Activated CD8-positive, alpha-beta memory T cell treated with anti-CD3 and anti-CD28 coated beads, Interleukin-2, amount 50 U/mL, for 24 hours (primary cell): ENCODE data around the gene P4HTM.

Source experiments
- DNase-seq: peaks from one replicate; pipeline ENCODE4 v3.0.0-alpha.2; 2020; ENCODE audit errors: extremely low read depth

P4HTM gene

DNA sequence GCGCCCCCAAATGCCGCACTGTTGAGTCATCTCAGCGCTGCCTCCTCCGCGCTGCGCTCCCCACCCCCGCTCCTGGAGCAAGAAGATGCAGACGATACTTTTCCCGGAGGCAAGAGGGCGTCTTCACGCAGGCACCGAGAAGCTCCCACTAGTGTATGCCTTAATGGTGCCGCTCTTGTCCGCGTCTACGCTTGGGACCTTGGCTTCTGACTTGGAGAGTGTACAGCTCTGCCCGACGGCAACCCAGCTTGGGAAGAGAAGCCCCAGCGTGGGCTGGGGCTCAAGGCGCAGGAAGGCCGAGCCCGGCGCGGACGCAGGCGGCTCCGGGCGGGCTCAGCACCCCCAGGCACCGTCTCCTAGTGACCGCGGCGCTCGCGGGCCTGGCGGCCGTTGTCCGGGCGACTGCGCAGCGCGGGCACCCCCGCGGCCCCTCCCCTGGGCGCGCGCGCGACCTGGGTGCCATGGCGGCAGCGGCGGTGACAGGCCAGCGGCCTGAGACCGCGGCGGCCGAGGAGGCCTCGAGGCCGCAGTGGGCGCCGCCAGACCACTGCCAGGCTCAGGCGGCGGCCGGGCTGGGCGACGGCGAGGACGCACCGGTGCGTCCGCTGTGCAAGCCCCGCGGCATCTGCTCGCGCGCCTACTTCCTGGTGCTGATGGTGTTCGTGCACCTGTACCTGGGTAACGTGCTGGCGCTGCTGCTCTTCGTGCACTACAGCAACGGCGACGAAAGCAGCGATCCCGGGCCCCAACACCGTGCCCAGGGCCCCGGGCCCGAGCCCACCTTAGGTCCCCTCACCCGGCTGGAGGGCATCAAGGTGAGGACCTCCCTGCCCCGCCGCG, at the start of gene P4HTM:
Gene P4HTM, plus strand, starts transcription at position 446 of the 840 bp plus-strand sequence. Its CDS starts 16 bp downstream, at position 462.
- DNase-seq, result peak; percentile 59

DNA sequence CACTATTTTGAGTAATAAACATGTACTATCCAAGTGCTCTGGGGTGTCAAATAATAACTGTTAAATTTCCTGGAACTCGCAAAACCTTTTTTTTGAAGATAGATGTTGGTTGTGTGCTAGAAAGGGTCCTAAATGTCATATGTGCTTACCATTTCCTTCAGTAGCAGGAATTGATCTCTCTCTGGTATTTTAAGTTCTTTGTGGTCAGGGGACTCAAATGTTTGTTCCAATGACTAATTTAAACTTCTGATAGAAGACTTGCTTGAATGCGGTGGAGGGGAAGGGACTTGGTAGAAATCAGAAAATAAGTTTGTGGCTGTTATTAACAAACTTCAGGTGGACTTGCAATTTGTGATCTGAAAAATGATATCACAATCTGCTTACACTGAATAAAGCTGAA, 44.6 kb upstream of the P4HTM start:
- DNase-seq, result no peak

- no peak for DNase-seq
Observed at GRCh38 chr3:48945891-48946549, 44.0 kb upstream of the P4HTM start.

GRCh38 chr3:48949376-48949717, 40.7 kb upstream of the P4HTM start:
- DNase-seq, result no peak

GRCh38 chr3:48950051-48950450, 40.0 kb upstream of the P4HTM start:
- no peak for DNase-seq

- DNase-seq, result no peak
Observed at GRCh38 chr3:48951764-48952163, 38.3 kb upstream of the P4HTM start.

- no peak for DNase-seq
Observed at GRCh38 chr3:48952510-48953118, 37.4 kb upstream of the P4HTM start.

GRCh38 chr3:48957006-48957705, 32.9 kb upstream of the P4HTM start:
- DNase-seq, result no peak

DNA sequence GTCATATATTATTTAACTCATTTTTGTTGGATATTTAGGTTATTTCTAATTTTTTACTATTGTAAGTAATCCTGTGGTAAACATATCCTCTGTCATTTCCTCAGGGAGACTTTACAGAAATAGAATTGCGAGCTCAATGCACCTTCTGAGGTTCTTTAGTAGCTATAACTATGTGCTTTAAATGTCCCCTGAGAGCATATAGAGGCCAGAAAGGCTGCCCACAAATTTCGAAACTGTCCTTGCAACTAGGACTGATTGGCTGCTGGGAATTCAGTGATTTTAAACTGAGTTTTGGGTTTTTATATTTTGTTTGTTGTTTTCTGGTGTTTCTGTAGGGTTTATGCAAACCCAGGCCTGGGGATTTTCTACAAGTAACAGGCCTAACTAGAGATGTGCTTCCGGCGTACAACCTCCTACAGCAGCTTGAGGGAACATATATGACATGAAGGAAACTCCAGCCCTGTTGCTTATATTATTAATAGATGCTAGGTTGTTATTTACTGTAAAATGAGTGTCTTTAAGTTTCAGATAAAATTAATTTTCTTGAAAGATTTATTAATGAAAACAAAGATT, 29.1 kb upstream of the P4HTM start:
- no peak for DNase-seq

DNA sequence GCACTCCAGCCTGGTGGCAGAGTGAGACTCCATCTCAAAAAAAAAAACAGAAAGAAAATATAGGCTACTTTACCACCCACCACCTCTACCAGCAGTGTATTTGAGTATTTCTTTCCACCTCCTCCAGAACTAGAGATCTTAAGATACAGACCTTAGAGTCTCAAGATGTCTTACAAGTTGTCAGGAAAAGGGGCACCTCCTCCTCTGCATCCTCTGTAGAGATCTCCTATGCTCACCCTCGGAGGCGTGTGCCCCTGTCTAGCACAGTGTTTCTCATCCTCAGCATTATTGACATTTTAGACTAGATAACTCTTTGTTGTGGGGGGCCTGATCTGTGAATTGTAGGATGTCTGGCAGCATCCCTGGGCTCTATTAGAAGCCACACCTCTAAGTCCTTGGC, 27.7 kb upstream of the P4HTM start:
- DNase-seq, result no peak

DNA sequence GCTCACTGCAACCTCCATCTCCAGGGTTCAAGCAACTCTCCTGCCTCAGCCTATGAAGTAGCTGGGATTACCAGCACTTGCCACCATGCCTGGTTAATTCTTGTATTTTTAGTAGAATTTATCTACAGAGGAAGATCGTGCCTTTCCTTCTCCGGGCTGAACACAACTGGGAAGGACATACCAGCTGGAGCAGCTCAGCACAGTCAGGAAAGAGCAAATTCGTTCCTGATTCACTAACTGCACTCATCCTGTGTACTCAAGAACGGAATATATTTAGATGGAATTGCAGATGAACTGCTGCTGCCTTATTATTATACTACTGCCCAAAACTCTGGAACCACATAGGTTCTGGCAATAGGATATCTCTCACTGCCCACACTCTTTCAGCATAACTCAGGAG, 27.1 kb upstream of the P4HTM start:
- DNase-seq, result no peak

- DNase-seq, result no peak
Observed at GRCh38 chr3:48963591-48963990, 26.4 kb upstream of the P4HTM start.

- DNase-seq, result no peak
Observed at GRCh38 chr3:48966367-48966766, 23.7 kb upstream of the P4HTM start.

GRCh38 chr3:48966876-48967361, 23.1 kb upstream of the P4HTM start:
- DNase-seq, result no peak

DNA sequence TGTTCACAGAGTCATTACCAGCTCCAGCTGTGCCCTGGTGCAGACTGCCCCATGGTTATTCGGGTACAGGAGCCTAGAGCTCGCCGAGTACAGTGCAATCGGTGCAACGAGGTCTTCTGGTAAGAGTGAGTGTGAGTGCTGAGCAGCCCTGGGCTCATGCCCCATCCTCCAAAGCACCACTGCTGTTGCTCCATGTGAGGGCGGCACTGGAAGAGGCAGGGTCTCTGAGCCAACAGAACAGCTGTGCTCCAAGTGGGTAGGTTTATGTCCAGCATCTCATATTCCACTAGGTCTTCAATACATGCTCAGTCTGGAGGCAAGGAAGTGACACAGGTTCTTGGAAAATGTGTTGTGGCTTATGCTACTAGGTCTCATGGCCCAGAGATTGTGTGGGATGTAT, 19.5 kb upstream of the P4HTM start:
- DNase-seq, result no peak

- DNase-seq, result no peak
Observed at GRCh38 chr3:48974076-48974864, 15.8 kb upstream of the P4HTM start.

DNA sequence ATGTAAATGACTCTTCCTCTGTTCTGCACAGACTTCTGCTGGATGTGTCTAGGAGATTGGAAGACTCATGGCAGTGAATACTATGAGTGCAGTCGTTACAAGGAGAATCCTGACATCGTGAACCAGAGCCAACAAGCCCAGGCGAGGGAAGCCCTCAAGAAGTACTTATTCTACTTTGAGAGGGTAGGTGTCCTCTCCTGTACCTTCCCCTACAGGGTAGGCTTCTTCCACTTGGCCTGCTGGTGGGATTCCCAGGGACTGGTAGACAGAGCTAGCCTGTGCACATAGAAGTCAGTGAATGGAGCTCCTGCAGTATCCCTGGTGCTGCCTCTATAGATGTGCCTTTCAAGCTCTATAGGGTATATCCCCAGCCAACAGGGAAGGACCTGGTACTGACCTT, 10.6 kb upstream of the P4HTM start:
- no peak for DNase-seq

DNA sequence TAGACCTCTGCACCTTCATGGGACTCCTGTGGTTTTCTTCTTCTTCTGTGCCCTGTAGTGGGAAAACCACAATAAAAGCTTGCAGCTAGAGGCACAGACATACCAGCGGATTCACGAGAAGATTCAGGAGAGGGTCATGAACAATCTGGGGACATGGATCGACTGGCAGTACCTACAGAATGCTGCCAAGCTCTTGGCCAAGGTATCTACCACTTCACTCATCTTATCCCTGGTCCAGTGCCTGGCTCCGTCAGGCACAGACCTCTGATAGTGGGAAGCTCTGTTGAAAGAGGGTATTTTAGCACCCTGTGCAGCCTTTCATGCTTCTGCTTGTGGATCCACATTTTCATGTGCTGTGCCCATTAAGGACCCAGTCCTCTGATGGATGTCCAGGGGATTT, 9.7 kb upstream of the P4HTM start:
- no peak for DNase-seq

DNA sequence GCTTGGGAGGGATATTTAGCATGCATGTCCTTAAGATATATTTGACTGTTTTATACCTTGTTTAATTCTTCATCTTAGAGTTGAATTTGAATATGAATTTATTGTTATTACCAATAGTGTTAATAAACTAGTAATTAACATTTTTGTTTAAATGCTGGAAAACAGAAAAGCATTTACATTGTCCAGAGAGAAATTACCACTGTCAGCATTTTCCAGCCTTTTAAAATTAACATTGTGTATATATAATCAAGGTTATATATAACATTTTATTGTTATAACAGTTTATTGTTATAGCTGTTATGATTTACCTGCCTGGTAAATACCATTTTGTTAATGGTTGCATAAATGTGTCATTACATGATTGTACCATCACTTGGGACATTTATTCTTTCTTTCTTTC, 8.0 kb upstream of the P4HTM start:
- no peak for DNase-seq

DNA sequence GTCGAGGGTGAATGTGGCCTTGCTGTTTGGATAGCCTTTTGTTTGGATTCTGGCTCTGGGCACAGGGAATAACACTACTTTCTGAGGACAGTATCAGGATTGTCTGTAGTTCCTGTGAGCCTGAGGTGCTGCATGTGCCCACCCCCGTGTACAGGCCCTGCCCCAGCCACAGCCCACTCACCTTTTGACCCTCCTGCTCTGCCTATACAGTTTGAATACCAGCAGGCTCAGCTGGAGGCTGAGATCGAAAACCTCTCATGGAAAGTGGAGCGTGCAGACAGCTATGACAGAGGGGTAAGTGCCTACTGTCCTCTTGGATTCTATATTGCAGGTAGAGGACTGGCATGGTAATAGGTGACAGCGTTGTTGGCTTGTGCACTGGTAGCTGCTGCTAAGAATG, 7.4 kb upstream of the P4HTM start:
- DNase-seq, result no peak

DNA sequence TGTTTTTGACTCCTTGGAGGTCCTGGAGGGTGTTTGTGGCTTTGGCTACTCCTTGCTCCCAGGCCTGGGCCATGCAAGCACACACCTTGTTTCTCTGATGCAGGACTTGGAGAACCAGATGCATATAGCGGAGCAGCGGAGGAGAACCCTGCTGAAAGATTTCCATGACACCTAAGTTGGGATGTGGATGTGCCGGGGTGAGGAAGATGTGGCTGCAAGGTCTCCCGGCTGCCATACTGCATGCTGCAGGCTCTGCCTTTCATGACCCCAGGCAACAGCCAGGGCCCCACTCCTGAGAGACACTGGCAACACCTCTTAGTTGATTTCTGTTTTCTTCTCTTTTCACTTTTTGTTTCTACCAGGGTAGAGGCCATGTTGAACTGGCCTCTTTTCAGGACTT, 6.9 kb upstream of the P4HTM start:
- no peak for DNase-seq
